Tibial artery (tissue), 4 donors: ENCODE results near the gene FAM89A.

Experiments used
- DNase-seq, 2 donors: peaks; one replicate each; pipeline ENCODE4 v3.0.0-alpha.2; 2019
- H3K27ac ChIP-seq, 2 donors: fragments of 200-600 bp; sonication (generic) in 1 of 2; 1 replicate in 1 of 2; 2 replicates in 1 of 2; pipeline ENCODE4 v1.5.1; 2018 to 2019; ENCODE audit warnings: mild to moderate bottlenecking in 1 of 2
- H3K27me3 ChIP-seq, 2 donors: fragments of 200-600 bp; sonication (generic) in 1 of 2; one replicate each; pipeline versions ENCODE4 v1.5.1 to v1.6.0; 2016 to 2019
- H3K36me3 ChIP-seq, 3 donors: fragments of 200-600 bp; sonication (generic) in 2 of 3; one replicate each; pipeline ENCODE4 v1.5.1; 2016 to 2019; ENCODE audit warnings: mild to moderate bottlenecking in 2 of 3
- H3K4me1 ChIP-seq, 4 donors: fragments of 200-600 bp; sonication (generic) in 2 of 4; 1 replicate in 3 of 4; 2 replicates in 1 of 4; pipeline ENCODE4 v1.5.1; 2016 to 2019
- H3K4me3 ChIP-seq, 2 donors: fragments of 200-600 bp; sonication (generic) in 1 of 2; 1 replicate in 1 of 2; 2 replicates in 1 of 2; pipeline ENCODE4 v1.5.1; 2018 to 2019; ENCODE audit warnings: mild to moderate bottlenecking in 2 of 2
- H3K9me3 ChIP-seq, 3 donors: fragments of 200-600 bp; sonication (generic) in 1 of 3; one replicate each; pipeline ENCODE4 v1.5.1; 2016 to 2019
- CTCF ChIP-seq, 2 experiments: fragments of 200-600 bp in 1 of 2; fragments of 450-650 bp in 1 of 2; IDR thresholded peaks; one replicate each; pipeline ENCODE4 v1.5.1; 2017 to 2019; ENCODE audit warnings: antibody characterized with exemption in 2 of 2, mild to moderate bottlenecking in 1 of 2, moderate library complexity in 1 of 2
- intact Hi-C: fragments of 100-400 bp; cut with DNase I; formaldehyde crosslinking; loops from one replicate; pipeline ENCODE4 v1.15.0; 2023; ENCODE audit warnings: low total_unique reads

FAM89A gene

GRCh38 chr1:231075497-231075896 lies 35.4 kb upstream of the FAM89A start:
- no peak for DNase-seq
- intact Hi-C loops: no loop called here
- Histone ChIP-seq H3K27me3 (no peaks in the 10 kb centered on the region), H3K27ac (no peak overlapping the region), H3K9me3 (no peaks in the 10 kb centered on the region), H3K4me3 (no peak overlapping the region), H3K36me3 (no peaks in the 10 kb centered on the region), H3K4me1 (no peaks in the 10 kb centered on the region)
- TF ChIP-seq CTCF (IDR thresholded peaks at IDR 0.05): no peak

GRCh38 chr1:231075020-231075419 lies 35.0 kb upstream of the FAM89A start:
- Histone ChIP-seq H3K9me3 (no peaks in the 10 kb centered on the region), H3K4me1 (no peaks in the 10 kb centered on the region), H3K36me3 (no peaks in the 10 kb centered on the region), H3K27ac (no peak overlapping the region), H3K4me3 (no peak overlapping the region), H3K27me3 (no peaks in the 10 kb centered on the region)
- intact Hi-C loops: no loop called here
- TF ChIP-seq CTCF (IDR thresholded peaks at IDR 0.05): no peak
- DNase-seq: no peak

- Histone ChIP-seq H3K27me3 (no peaks in the 10 kb centered on the region), H3K36me3 (no peaks in the 10 kb centered on the region), H3K9me3 (no peaks in the 10 kb centered on the region), H3K27ac (no peak overlapping the region), H3K4me1 (no peaks in the 10 kb centered on the region), H3K4me3 (no peak overlapping the region)
- intact Hi-C loops: no loop called here
- no peak for DNase-seq
- no peak for TF ChIP-seq CTCF (IDR thresholded peaks at IDR 0.05)
Measured at GRCh38 chr1:231074046-231074445, 34.0 kb upstream of the FAM89A start.

GRCh38 chr1:231073331-231073730 lies 33.3 kb upstream of the FAM89A start:
- DNase-seq: no peak
- Histone ChIP-seq H3K27ac (no peak overlapping the region), H3K27me3 (no peaks in the 10 kb centered on the region), H3K36me3 (no peaks in the 10 kb centered on the region), H3K9me3 (no peaks in the 10 kb centered on the region), H3K4me1 (no peaks in the 10 kb centered on the region), H3K4me3 (no peak overlapping the region)
- TF ChIP-seq CTCF (IDR thresholded peaks at IDR 0.05): no peak
- intact Hi-C loops: no loop called here

GRCh38 chr1:231072502-231073094 lies 32.5 kb upstream of the FAM89A start:
- no peak overlapping the region for H3K27ac ChIP-seq
- no peak for TF ChIP-seq CTCF (IDR thresholded peaks at IDR 0.05)
- no peak for DNase-seq
- H3K27me3 ChIP-seq: no peaks in the 10 kb centered on the region
- no peaks in the 10 kb centered on the region for H3K9me3 ChIP-seq
- H3K4me3 ChIP-seq: no peak overlapping the region
- intact Hi-C loops: no loop called here
- H3K4me1 ChIP-seq: no peaks in the 10 kb centered on the region
- no peaks in the 10 kb centered on the region for H3K36me3 ChIP-seq

GRCh38 chr1:231072041-231072440 lies 32.0 kb upstream of the FAM89A start:
- H3K4me1 ChIP-seq: no peaks in the 10 kb centered on the region
- no peak for TF ChIP-seq CTCF (IDR thresholded peaks at IDR 0.05)
- H3K4me3 ChIP-seq: no peak overlapping the region
- no peaks in the 10 kb centered on the region for H3K9me3 ChIP-seq
- H3K27me3 ChIP-seq: no peaks in the 10 kb centered on the region
- DNase-seq: no peak
- no peak overlapping the region for H3K27ac ChIP-seq
- intact Hi-C loops: no loop called here
- no peaks in the 10 kb centered on the region for H3K36me3 ChIP-seq
